NCI-H1694 (cell line): ENCODE measurements around the gene PRKCA.
"Not testable (repeated sequence)": the region's sequence is repeated elsewhere in the genome, so short reads cannot be mapped to it uniquely, and the experiment has no call there.

Experiments
- DNase-seq: peaks from one replicate; lab custom pipeline; 2025; lab: John Stamatoyannopoulos, UW

PRKCA gene

GRCh38 chr17:66684731-66685130, 382.3 kb downstream of the PRKCA start:
- no peak for DNase-seq

- DNase-seq, result no peak
These were observed 384.2 kb downstream of the PRKCA start for GRCh38 chr17:66686601-66687000.

GRCh38 chr17:66687570-66688284, 385.3 kb downstream of the PRKCA start:
- no peak for DNase-seq

GRCh38 chr17:66689221-66689620, 386.8 kb downstream of the PRKCA start:
- no peak for DNase-seq

GRCh38 chr17:66690166-66690565, 387.8 kb downstream of the PRKCA start:
- no peak for DNase-seq

GRCh38 chr17:66691644-66692420, 389.4 kb downstream of the PRKCA start:
- DNase-seq, result no peak

- DNase-seq, result no peak
These were observed 389.9 kb downstream of the PRKCA start for GRCh38 chr17:66692421-66692690.

- DNase-seq, result no peak
These were observed 392.7 kb downstream of the PRKCA start for GRCh38 chr17:66695098-66695497.

- DNase-seq, result no peak
These were observed 395.9 kb downstream of the PRKCA start for GRCh38 chr17:66698270-66698669.

- no peak for DNase-seq
These were observed 399.0 kb downstream of the PRKCA start for GRCh38 chr17:66701462-66701861.

- DNase-seq, result no peak
These were observed 399.9 kb downstream of the PRKCA start for GRCh38 chr17:66702106-66702936.

- DNase-seq, result no peak
These were observed 402.6 kb downstream of the PRKCA start for GRCh38 chr17:66704858-66705520.

- DNase-seq, result no peak
These were observed 404.5 kb downstream of the PRKCA start for GRCh38 chr17:66706851-66707450.

- DNase-seq, result no peak
These were observed 409.0 kb downstream of the PRKCA start for GRCh38 chr17:66711401-66711800.

- DNase-seq, result no peak
These were observed 409.5 kb downstream of the PRKCA start for GRCh38 chr17:66711881-66712321.

GRCh38 chr17:66712453-66712852, 410.0 kb downstream of the PRKCA start:
- DNase-seq, result no peak

GRCh38 chr17:66713021-66713532, 410.7 kb downstream of the PRKCA start:
- not testable (repeated sequence) for DNase-seq

- DNase-seq, result no peak
These were observed 411.2 kb downstream of the PRKCA start for GRCh38 chr17:66713533-66714042.

GRCh38 chr17:66714046-66715023, 411.9 kb downstream of the PRKCA start:
- no peak for DNase-seq

- DNase-seq, result no peak
These were observed 412.8 kb downstream of the PRKCA start for GRCh38 chr17:66715076-66715675.
